Measurements from ENCODE around the gene FCHSD2. TPM values are rescaled to one million over a fixed set of nuclear protein-coding genes. Genes with fewer than 3 reads are reported as not detected.
"Not testable (repeated sequence)": the region's sequence is repeated elsewhere in the genome, so short reads cannot be mapped to it uniquely, and the experiment has no call there.

The FCHSD2 gene
- total RNA-seq, 1 donor from 2014 or later: 13.1 TPM

GRCh38 chr11:73070653-73071052, 71.5 kb downstream of the FCHSD2 start:
- DNase-seq (ENCODE audit: low read depth): no peak

- DNase-seq (ENCODE audit: low read depth): not testable (repeated sequence)
Measured at GRCh38 chr11:73061857-73062424, 80.2 kb downstream of the FCHSD2 start.

- DNase-seq (ENCODE audit: low read depth): not testable (repeated sequence)
Measured at GRCh38 chr11:73061434-73061833, 80.7 kb downstream of the FCHSD2 start.

GRCh38 chr11:73059915-73060314, 82.2 kb downstream of the FCHSD2 start:
- no peak for DNase-seq (ENCODE audit: low read depth)

- DNase-seq (ENCODE audit: low read depth): no peak
Measured at GRCh38 chr11:73058989-73059674, 83.0 kb downstream of the FCHSD2 start.

GRCh38 chr11:73055655-73056354, 86.3 kb downstream of the FCHSD2 start:
- no peak for DNase-seq (ENCODE audit: low read depth)

GRCh38 chr11:73055002-73055401, 87.1 kb downstream of the FCHSD2 start:
- no peak for DNase-seq (ENCODE audit: low read depth)

- DNase-seq (ENCODE audit: low read depth): no peak
Measured at GRCh38 chr11:73053964-73054363, 88.2 kb downstream of the FCHSD2 start.

GRCh38 chr11:73048446-73048845, 93.7 kb downstream of the FCHSD2 start:
- DNase-seq (ENCODE audit: low read depth): no peak

- DNase-seq (ENCODE audit: low read depth): no peak
Measured at GRCh38 chr11:73047773-73048371, 94.2 kb downstream of the FCHSD2 start.

GRCh38 chr11:73040046-73040445, 102.1 kb downstream of the FCHSD2 start:
- DNase-seq (ENCODE audit: low read depth): peak; percentile 65

- DNase-seq (ENCODE audit: low read depth): no peak
Measured at GRCh38 chr11:73034777-73035176, 107.3 kb downstream of the FCHSD2 start.

GRCh38 chr11:73034331-73034730, 107.8 kb downstream of the FCHSD2 start:
- DNase-seq (ENCODE audit: low read depth): no peak

GRCh38 chr11:73030130-73030529, 112.0 kb downstream of the FCHSD2 start:
- no peak for DNase-seq (ENCODE audit: low read depth)

GRCh38 chr11:73029403-73029802, 112.7 kb downstream of the FCHSD2 start:
- DNase-seq (ENCODE audit: low read depth): no peak

GRCh38 chr11:73028611-73029010, 113.5 kb downstream of the FCHSD2 start:
- DNase-seq (ENCODE audit: low read depth): no peak

GRCh38 chr11:73027840-73028239, 114.3 kb downstream of the FCHSD2 start:
- DNase-seq (ENCODE audit: low read depth): not testable (repeated sequence)

GRCh38 chr11:73024639-73025038, 117.5 kb downstream of the FCHSD2 start:
- DNase-seq (ENCODE audit: low read depth): no peak

GRCh38 chr11:73019996-73020395, 122.1 kb downstream of the FCHSD2 start:
- DNase-seq (ENCODE audit: low read depth): no peak

GRCh38 chr11:73019449-73019848, 122.7 kb downstream of the FCHSD2 start:
- DNase-seq (ENCODE audit: low read depth): peak; percentile 22

- no peak for DNase-seq (ENCODE audit: low read depth)
Measured at GRCh38 chr11:73018856-73019255, 123.3 kb downstream of the FCHSD2 start.
